Esophagus muscularis mucosa (tissue), 4 donors: ENCODE results near the gene FTSJ1.

ENCODE experiments used
- EP300 ChIP-seq: sonication (generic); formaldehyde crosslinking; IDR thresholded peaks from one replicate; pipeline ENCODE4 v1.6.1; 2017; ENCODE audit warnings: antibody characterized with exemption
- POLR2A ChIP-seq: fragments of 450-650 bp; IDR thresholded peaks from one replicate; pipeline ENCODE4 v1.6.1; 2017; ENCODE audit warnings: antibody characterized with exemption, moderate library complexity, mild to moderate bottlenecking, low read depth
- POLR2AphosphoS5 ChIP-seq, 2 donors: sonication (generic); formaldehyde crosslinking; IDR thresholded peaks; one replicate each; pipeline ENCODE4 v1.6.1; 2017; ENCODE audit warnings: antibody characterized with exemption in 2 of 2
- TF ChIP-seq, protein P1 (sequence below), 3 experiments: fragments of 200-600 bp in 2 of 3; fragments of 450-650 bp in 1 of 3; sonication (generic) in 2 of 3; IDR thresholded peaks; one replicate each; pipeline ENCODE4 v1.5.1; 2017 to 2019; ENCODE audit warnings: antibody characterized with exemption in 3 of 3, mild to moderate bottlenecking in 2 of 3, moderate library complexity in 1 of 3

DNA sequence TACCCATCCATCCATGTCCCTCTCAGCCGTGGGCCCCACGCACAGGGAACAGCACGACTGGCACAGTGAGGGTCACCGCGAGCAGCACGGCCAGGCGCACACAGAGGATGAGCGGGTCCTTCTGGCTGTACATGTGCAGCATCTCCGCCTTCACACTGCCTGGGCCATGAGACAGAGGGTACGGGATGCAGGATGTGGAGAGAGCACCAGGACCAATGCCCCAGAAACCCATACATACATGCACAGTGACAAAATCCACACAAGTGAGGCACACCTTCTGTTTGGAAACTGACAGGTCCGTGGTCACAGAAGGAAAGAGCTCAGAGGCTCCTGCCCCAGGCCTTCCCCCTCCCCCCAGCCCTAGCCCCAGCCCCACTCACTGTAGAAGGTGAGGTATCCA, 15.4 kb upstream of the FTSJ1 start:
- TF ChIP-seq, protein P1, sequence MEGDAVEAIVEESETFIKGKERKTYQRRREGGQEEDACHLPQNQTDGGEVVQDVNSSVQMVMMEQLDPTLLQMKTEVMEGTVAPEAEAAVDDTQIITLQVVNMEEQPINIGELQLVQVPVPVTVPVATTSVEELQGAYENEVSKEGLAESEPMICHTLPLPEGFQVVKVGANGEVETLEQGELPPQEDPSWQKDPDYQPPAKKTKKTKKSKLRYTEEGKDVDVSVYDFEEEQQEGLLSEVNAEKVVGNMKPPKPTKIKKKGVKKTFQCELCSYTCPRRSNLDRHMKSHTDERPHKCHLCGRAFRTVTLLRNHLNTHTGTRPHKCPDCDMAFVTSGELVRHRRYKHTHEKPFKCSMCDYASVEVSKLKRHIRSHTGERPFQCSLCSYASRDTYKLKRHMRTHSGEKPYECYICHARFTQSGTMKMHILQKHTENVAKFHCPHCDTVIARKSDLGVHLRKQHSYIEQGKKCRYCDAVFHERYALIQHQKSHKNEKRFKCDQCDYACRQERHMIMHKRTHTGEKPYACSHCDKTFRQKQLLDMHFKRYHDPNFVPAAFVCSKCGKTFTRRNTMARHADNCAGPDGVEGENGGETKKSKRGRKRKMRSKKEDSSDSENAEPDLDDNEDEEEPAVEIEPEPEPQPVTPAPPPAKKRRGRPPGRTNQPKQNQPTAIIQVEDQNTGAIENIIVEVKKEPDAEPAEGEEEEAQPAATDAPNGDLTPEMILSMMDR (IDR thresholded peaks at IDR 0.05) = no peak
- TF ChIP-seq POLR2A (no peak), POLR2AphosphoS5 (IDR thresholded peaks at IDR 0.05) (no peak), EP300 (no peak)
